Right renal pelvis (tissue), 4 donors: ENCODE measurements around the gene PLCL1. TPM values are rescaled to one million over a fixed set of nuclear protein-coding genes. Genes with fewer than 3 reads are reported as not detected.

ENCODE experiments used
- DNase-seq, 4 donors: peaks; one replicate each; pipeline ENCODE4 v3.0.0-alpha.2; 2013; ENCODE audit warnings: low read depth in 4 of 4, low spot score in 3 of 4, missing footprints in 1 of 4
- polyA plus RNA-seq, 4 donors: library from polyadenylated mRNA; unstranded; fragments of 120-200 nt; gene quantifications; one replicate each; pipeline ENCODE4 v1.2.1, GENCODE V29; 2013; ENCODE audit not compliant: insufficient read length in 4 of 4

Gene PLCL1
- polyA plus RNA-seq, 4 donors, result 15.2 to 22.5 (median 18.6) TPM

GRCh38 chr2:198096965-198097364 is 292.6 kb downstream of the PLCL1 start:
- no peak for DNase-seq

DNA sequence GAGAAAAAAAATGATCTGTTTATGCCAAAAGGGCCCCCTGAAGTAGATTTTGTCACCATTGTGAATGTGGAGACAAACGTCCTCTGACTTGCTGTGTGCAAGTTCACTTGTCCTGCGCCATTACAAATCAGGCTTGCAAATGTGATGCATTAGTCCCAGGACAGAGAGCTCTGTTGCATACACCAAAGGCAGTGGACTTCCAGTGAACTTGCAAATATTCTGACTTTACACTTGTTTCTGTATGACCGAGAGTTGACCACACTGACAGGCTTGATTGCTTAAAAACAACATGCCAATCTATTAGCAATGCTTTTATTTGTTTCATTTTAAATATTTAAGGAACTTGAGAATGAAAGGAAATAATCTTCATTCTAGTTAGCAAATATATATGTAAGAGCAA is 293.2 kb downstream of the PLCL1 start:
- no peak for DNase-seq

DNA sequence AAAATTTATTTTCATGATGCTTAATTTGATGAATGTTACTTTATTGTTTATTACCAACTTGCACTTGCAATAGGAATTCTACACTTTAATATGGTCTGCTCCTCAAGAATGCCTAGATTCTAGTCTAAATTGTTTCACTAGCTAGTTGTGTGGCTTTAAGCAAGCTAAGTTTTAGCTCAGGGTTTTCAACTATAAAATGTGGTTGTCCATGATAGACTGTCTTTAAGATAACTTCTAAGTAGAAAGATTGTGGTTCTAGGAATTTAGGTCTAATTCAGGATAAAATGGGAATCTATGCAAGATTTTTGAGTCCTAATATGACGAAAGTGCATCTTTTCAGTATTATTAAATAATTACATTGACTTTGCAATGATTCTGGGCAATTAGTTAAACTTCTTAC is 294.0 kb downstream of the PLCL1 start:
- DNase-seq, result no peak

GRCh38 chr2:198098918-198099317 is 294.5 kb downstream of the PLCL1 start:
- no peak for DNase-seq

DNA sequence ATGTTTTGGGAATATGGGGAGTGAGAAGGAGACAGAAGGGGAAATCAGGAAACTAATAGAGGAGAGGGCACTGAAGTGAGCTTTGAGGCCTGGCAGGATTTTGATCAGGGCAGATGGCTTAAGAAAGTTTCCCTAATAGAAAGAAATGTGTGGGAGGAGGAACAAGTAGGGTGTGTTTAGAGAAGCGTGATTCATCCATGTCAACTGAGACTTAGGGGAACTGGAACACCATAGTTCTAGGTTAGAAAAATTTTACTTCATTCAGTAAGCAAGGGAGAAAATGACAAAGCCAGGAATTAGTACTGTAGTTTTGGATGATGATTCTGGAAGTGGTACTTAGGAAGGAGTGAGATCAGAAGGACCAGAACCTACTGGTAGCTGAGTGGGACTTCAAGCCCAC is 296.0 kb downstream of the PLCL1 start:
- no peak for DNase-seq

- DNase-seq, result no peak
Measured at GRCh38 chr2:198101688-198102087, 297.3 kb downstream of the PLCL1 start.

DNA sequence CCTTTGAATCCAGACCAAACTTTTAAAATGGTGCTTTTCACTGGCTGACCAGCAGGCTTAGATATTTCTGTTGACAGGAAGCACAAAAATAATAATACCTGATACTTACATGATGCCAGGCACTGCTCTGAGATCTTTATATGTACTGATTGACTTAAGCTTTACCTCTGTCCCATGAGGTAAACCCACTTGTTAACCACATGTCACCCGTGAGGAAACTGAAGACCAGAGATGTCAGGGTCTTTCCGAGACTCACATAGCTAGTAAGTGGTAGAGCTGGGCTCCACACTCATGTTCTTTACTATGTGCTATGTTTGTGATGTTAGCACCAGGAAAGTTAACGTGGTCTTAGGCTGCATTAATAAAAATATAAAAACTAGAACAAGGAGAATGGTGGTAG is 297.7 kb downstream of the PLCL1 start:
- no peak for DNase-seq

GRCh38 chr2:198102856-198103255 is 298.5 kb downstream of the PLCL1 start:
- no peak for DNase-seq

GRCh38 chr2:198106621-198107385 is 302.4 kb downstream of the PLCL1 start:
- no peak for DNase-seq

- no peak for DNase-seq
Measured at GRCh38 chr2:198113316-198113715, 308.9 kb downstream of the PLCL1 start.

DNA sequence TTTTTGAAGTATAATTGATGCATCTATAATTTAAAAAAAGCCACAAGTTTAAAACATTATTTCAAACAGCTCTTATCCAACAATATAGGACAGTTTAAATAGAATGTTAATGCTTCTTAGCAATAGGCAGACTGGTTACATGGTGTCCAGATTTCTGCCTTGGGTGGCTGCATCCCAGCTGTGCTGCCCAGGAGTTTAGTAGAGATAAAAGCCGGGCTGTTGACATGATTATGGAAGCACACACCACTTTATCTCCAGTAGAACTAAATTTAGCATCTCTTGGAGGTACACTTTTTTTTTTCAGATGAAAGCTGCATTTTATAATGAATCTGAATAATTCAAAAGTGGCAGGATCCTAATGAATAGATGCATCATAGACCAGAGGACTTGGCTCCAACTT is 309.7 kb downstream of the PLCL1 start:
- DNase-seq, result no peak

DNA sequence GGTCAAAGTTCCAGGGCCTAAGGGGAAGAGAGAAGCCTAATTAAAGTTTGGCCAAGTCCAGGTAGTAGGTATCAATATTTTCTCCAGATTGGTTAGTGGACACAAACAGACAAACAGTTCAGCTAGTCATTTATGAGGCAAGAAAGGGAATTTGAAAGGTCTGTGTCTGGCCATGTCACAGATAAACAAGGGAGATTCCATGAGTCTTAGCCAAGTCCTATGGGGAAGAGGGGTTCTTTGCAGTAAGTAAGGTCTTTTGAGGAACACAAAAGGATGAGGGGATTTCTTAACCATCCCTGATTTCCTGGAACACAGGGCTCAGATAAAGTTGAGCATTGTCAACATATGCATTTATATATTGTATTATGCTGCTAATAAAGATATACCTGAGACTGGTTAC is 310.8 kb downstream of the PLCL1 start:
- no peak for DNase-seq

DNA sequence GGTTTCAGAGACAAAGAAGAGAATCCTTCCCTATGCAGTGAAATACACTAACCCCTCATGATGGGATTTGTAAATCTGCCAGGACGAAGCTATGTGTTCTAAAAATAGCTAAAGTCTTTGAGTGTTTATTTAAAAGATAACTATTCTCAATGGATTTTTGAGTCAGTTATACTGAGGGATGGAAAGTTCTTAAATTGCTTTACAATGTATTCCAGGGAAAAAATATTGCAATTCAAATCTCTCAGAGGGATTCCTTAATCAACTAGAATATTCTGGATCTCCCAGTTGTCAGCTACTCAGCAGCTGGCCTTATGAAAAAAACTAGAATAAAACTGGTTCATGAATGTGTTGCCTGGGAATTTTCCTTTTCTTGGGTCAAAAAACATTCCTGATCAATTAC is 312.4 kb downstream of the PLCL1 start:
- no peak for DNase-seq

DNA sequence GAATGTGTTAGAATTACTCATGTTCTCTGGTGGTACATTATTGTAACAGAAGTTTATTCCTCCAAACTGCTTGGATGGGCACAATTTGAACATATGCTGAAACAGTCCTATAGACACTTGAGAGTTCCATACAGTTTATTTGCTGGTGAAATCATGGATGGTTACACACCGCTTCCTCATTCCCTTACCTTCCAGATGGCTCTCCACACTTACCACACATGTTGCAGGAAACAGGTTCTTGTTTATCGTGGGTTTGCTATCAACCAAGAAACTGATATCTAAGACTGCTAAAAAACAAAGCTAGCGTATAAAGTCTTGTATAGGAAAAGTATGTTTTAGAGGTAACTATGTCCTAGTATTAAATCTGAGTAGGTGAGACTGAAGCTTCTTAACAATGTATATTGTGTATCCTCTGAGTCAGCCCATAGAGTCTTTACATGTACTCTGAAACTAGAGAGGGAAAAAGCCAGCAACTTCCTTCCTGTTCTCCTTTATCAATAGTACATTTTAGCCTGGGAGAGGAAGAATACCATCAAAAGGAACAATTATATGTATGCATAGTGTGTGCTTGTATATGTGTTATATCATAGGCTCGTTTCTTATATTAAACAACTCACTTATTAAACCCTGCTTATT is 313.1 kb downstream of the PLCL1 start:
- DNase-seq, result no peak

DNA sequence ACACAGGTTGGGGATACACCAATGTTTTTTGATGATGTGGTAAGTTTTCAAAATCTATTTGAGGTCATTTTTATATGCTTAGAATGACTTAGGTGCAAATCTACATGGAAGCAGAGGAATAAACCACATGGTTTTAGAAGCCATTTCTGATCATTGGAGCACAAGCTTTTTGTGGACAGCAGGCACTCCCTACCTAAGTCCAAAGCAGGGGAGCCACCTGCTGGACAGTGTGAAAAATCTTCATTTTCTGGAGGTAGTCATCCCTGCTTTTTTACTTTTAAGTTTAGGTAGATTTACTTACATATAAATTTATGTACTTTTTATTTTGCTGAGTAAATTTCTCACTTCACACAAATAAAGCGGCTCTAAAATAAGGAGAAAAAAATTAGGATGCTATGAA is 323.2 kb downstream of the PLCL1 start:
- DNase-seq, result peak; percentile 13 to 37 (median 23)

DNA sequence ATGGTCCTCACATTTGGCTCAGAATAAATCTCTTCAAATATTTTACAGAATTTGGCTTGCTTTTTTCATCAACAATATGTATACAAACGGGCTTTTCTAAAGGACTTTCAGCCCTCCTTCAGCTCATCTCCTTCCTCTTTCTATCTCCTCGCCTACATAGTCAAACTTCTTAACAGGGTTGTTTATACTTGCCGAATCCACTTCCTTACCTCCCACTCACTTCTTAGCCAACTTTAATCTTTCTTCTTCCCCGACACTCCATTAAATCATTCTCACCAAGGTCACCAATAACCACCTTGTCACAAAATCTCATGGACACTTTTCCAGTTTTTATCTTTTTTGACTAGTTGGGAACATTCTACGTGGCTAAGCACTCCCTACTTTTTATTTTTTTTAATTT is 325.2 kb downstream of the PLCL1 start:
- DNase-seq, result no peak

DNA sequence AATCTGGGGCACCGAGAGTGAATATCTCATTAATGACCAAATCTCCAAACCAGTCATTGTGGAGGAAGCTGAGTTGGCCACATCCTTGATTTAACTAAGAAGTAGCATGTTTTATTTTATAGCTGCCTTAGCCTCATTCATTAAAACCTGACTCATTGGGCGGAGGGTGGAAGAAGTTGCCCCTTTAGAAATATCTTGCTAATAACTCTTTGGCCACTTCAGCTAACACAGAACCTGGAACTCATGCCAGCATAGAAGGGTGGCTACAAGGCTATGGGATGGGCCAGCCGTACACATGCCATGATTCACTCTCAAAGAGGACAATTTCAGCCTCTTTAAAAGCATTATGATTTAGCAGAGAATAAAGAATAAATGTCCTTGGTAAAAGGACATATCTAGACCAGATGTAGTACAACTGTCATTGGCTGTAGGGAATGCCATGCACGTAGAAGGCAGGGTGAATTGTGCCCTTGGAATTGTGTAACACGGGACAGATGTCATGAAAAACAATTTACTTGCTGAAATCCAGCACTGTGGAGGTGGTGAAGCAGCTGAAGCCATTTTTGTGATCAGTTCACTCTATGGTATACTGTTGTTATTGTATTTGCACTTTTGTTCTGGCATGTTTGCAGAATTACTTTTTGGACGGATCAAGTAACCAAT is 330.0 kb downstream of the PLCL1 start:
- DNase-seq, result no peak

GRCh38 chr2:198135481-198135934 is 331.1 kb downstream of the PLCL1 start:
- peak in 1 of 4 donors; percentile 4 for DNase-seq

DNA sequence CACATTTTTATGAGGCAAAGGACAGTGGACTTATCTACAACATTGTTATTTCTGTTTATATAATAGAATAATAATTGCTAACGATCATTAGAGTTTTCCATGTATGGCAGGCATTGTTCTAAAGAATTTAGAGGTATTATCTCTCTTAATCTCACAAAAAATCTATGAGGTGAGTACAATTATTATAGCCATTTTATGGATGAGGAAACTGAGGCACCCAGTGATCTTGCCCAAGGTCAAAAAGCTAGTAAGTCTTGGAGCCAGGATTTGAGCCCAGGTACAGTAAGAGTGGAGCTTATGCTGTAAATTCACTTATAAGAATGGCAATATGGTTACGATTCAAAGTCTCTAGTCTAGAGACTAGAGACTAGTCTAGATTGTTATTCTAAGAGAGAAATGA is 331.7 kb downstream of the PLCL1 start:
- no peak for DNase-seq

- no peak for DNase-seq
Measured at GRCh38 chr2:198137733-198138132, 333.3 kb downstream of the PLCL1 start.

- no peak for DNase-seq
Measured at GRCh38 chr2:198141726-198142125, 337.3 kb downstream of the PLCL1 start.

- no peak for DNase-seq
Measured at GRCh38 chr2:198143156-198143555, 338.8 kb downstream of the PLCL1 start.
